ENCODE results near the gene SMIM11.

GRCh38 chr21:34333121-34333739 is 42.1 kb upstream of the SMIM11 start:
- TF ChIP-seq CTCF (IDR thresholded peaks at IDR 0.05) (no peak), POLR2A (IDR thresholded peaks at IDR 0.05) (no peak)
